Fibroblast of peridontal ligament (primary cell): ENCODE measurements around the gene RABEP2.
"Not testable (repeated sequence)": the region's sequence is repeated elsewhere in the genome, so short reads cannot be mapped to it uniquely, and the experiment has no call there.

Experiments used
- DNase-seq: peaks from one replicate; pipeline ENCODE4 v3.0.0-alpha.2; 2010; ENCODE audit errors: extremely low read depth

Gene RABEP2

GRCh38 chr16:28932339-28933141 is 7.5 kb upstream of the RABEP2 start:
- DNase-seq = no peak

GRCh38 chr16:28931801-28932225 is 6.8 kb upstream of the RABEP2 start, which contains the start of gene CD19:
Gene CD19 (plus strand): TSS chr16:28931971. CDS start chr16:28932001, 30 bp downstream.
- DNase-seq = no peak

GRCh38 chr16:28930652-28931051 is 5.6 kb upstream of the RABEP2 start:
- no peak for DNase-seq

- DNase-seq = no peak
Measured at GRCh38 chr16:28930203-28930602, 5.2 kb upstream of the RABEP2 start.

GRCh38 chr16:28927815-28928214 is 2.8 kb upstream of the RABEP2 start:
- no peak for DNase-seq

- DNase-seq = not testable (repeated sequence)
Measured at GRCh38 chr16:28926284-28926683, 1.2 kb upstream of the RABEP2 start.

- peak; percentile 77 for DNase-seq
Measured at GRCh38 chr16:28925386-28926228, 569 bp upstream of the RABEP2 start.

GRCh38 chr16:28924399-28924761 is 658 bp downstream of the RABEP2 start:
- no peak for DNase-seq

GRCh38 chr16:28923652-28924398 is 1.2 kb downstream of the RABEP2 start:
- no peak for DNase-seq

- DNase-seq = no peak
Measured at GRCh38 chr16:28923231-28923587, 1.8 kb downstream of the RABEP2 start.

GRCh38 chr16:28918698-28919097 is 6.3 kb downstream of the RABEP2 start:
- DNase-seq = no peak

- DNase-seq = no peak
Measured at GRCh38 chr16:28917095-28917494, 7.9 kb downstream of the RABEP2 start.

GRCh38 chr16:28915181-28915580 is 9.9 kb downstream of the RABEP2 start:
- peak; percentile 62 for DNase-seq

- DNase-seq = no peak
Measured at GRCh38 chr16:28913946-28914724, 10.9 kb downstream of the RABEP2 start.

- no peak for DNase-seq
Measured at GRCh38 chr16:28912558-28912957, 12.5 kb downstream of the RABEP2 start.

GRCh38 chr16:28910086-28911031 is 14.7 kb downstream of the RABEP2 start:
- no peak for DNase-seq

- no peak for DNase-seq
Measured at GRCh38 chr16:28905800-28906372, 19.2 kb downstream of the RABEP2 start.

GRCh38 chr16:28905229-28905754 is 19.7 kb downstream of the RABEP2 start:
- DNase-seq = no peak

GRCh38 chr16:28904828-28905227 is 20.2 kb downstream of the RABEP2 start:
- DNase-seq = no peak

GRCh38 chr16:28904363-28904762 is 20.7 kb downstream of the RABEP2 start:
- DNase-seq = no peak
